GM23248 (cell line): ENCODE results near the gene TUBG2. TPM values are rescaled to one million over a fixed set of nuclear protein-coding genes. Genes with fewer than 3 reads are reported as not detected.
"Not testable (repeated sequence)": the region's sequence is repeated elsewhere in the genome, so short reads cannot be mapped to it uniquely, and the experiment has no call there.

ENCODE experiments used
- DNase-seq: peaks from one replicate; pipeline ENCODE4 v3.0.0-alpha.2; 2015
- H2AFZ ChIP-seq: fragments of 200-600 bp; sonication (generic); 2 replicates; pipeline ENCODE4 v1.6.1; 2016; ENCODE audit warnings: antibody characterized with exemption
- H3F3A ChIP-seq: fragments of 200-600 bp; sonication (generic); 2 replicates; pipeline ENCODE4 v1.6.1; 2016; ENCODE audit warnings: mild to moderate bottlenecking, antibody characterized with exemption, mixed run types; ENCODE audit not compliant: insufficient read depth
- H3K27ac ChIP-seq: fragments of 200-600 bp; sonication (generic); 2 replicates; pipeline ENCODE4 v1.5.1; 2016; ENCODE audit warnings: mild to moderate bottlenecking
- H3K27me3 ChIP-seq: fragments of 200-600 bp; sonication (generic); replicated peaks from 2 replicates; pipeline ENCODE4 v1.6.1; 2016; ENCODE audit warnings: mild to moderate bottlenecking; ENCODE audit not compliant: insufficient read depth
- H3K36me3 ChIP-seq: fragments of 200-600 bp; sonication (generic); 2 replicates; pipeline ENCODE4 v1.6.1; 2016; ENCODE audit warnings: low read depth, mild to moderate bottlenecking
- H3K4me1 ChIP-seq: fragments of 200-600 bp; sonication (generic); 2 replicates; pipeline ENCODE4 v1.6.1; 2016; ENCODE audit warnings: mild to moderate bottlenecking; ENCODE audit not compliant: insufficient read depth
- H3K4me2 ChIP-seq: fragments of 200-600 bp; sonication (generic); one replicate; pipeline ENCODE4 v1.6.1; 2016; ENCODE audit warnings: mild to moderate bottlenecking; ENCODE audit not compliant: unreplicated experiment
- H3K4me3 ChIP-seq: fragments of 200-600 bp; sonication (generic); 2 replicates; pipeline ENCODE4 v1.5.1; 2016; ENCODE audit warnings: mild to moderate bottlenecking
- H3K79me2 ChIP-seq: fragments of 200-600 bp; sonication (generic); 2 replicates; pipeline ENCODE4 v1.6.1; 2016; ENCODE audit warnings: mild to moderate bottlenecking; ENCODE audit not compliant: insufficient read depth
- H3K9ac ChIP-seq: fragments of 200-600 bp; sonication (generic); 2 replicates; pipeline ENCODE4 v1.6.1; 2016; ENCODE audit warnings: mild to moderate bottlenecking
- H3K9me2 ChIP-seq: fragments of 200-600 bp; sonication (generic); 2 replicates; pipeline ENCODE4 v1.6.1; 2016; ENCODE audit warnings: mixed run types, mild to moderate bottlenecking, moderate library complexity; ENCODE audit not compliant: insufficient read depth
- H3K9me3 ChIP-seq: fragments of 200-600 bp; sonication (generic); one replicate; pipeline ENCODE4 v1.6.1; 2017; ENCODE audit warnings: low read depth
- H4K20me1 ChIP-seq: fragments of 200-600 bp; sonication (generic); 2 replicates; pipeline ENCODE4 v1.6.0; 2016; ENCODE audit not compliant: insufficient read depth
- EZH2 ChIP-seq: fragments of 200-600 bp; sonication (generic); IDR thresholded peaks from 2 replicates; pipeline ENCODE4 v1.6.1; 2018; ENCODE audit warnings: antibody characterized with exemption, mild to moderate bottlenecking; ENCODE audit not compliant: insufficient read depth, poor library complexity, severe bottlenecking
- EZH2phosphoT487 ChIP-seq: fragments of 200-600 bp; sonication (generic); IDR thresholded peaks from 2 replicates; pipeline ENCODE4 v1.6.1; 2018; ENCODE audit warnings: antibody characterized with exemption, moderate library complexity, mild to moderate bottlenecking, low read depth; ENCODE audit not compliant: insufficient read depth
- WGBS, 2 experiments: methylation state at CpG; one replicate each; pipeline ENCODE4 v1.1.6; 2015 to 2017; ENCODE audit warnings: low lambda C conversion rate in 2 of 2, low coverage in 1 of 2; ENCODE audit errors: missing lambda C conversion rate in 2 of 2; 5-methylcytosine and 5-hydroxymethylcytosine counted together
- in situ Hi-C: fragments of 300-500 bp; cut with MboI; formaldehyde crosslinking; loops from 2 replicates; pipeline ENCODE4 v1.15.0; 2020
- polyA plus RNA-seq: library from polyadenylated mRNA; unstranded; fragments of >200 nt; fragmentation: Nextera tagmentation; extraction: Ambion mirVana; gene quantifications from 2 replicates; pipeline ENCODE4 v1.2.1, GENCODE V29; 2016
- total RNA-seq: library from RNA; depleted of rRNA; stranded (reverse); fragments of >200 nt; shearing (Covaris generic); gene quantifications from 2 replicates; pipeline ENCODE4 v1.2.3, GENCODE V29; 2014

Gene TUBG2
- total and polyA plus RNA-seq, 2 experiments from 2014 or later, result 14.4 to 30.9 TPM

DNA sequence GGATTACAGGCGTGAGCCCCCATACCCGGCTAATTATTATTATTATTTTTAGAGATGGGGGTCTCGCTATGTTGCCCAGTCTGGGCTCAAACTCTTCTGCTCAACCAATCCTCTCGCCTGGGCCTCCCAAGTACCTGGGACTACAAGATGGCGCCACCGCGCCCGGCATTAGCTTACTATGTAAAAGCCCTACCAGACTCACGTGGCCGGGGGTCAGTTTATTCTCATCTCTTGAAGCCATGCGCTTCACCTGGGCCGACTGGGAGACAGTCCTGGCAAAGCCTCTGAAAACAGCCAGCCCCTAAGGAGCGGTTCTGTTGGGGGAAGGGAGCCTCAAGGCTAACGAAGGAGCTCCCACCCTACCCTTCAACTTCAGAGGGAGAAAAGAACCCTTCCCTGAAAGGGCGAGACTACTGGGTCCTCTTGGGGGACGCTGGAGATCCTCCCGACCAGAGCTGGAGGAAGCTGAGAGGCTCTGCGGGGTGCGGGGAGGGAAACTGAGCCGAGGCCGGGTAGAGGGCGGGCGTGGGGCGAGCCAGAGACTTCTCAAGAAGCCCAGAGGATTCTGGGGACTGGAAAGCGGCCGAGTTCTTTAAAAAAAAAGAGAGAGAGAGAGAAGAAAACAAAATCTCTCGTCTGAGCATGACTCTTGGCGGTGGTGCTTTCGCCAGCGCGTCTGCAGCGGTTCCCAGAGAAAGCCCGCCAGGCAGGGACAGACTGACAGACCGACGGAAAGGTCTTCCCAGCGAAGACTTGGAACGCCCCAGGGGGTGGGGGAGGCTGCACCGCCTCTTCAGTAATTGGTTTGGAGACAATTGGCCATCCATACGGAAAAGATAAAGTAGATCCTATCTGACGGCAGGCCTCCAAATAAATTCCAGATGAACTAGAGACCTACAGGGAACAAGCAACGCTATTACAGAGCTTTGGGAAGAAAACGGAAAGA, 5.6 kb upstream of the TUBG2 start:
- Histone ChIP-seq H3K27ac (peak overlapping the region; percentile 48), H3K4me1 (peaks cover 9% of the 10 kb centered on the region), H4K20me1 (no peaks in the 10 kb centered on the region), H3K4me3 (peak overlapping the region; percentile 66), H3K9me3 (no peaks in the 10 kb centered on the region), H3K9me2 (no peaks in the 10 kb centered on the region), H3F3A (peaks cover 29% of the 10 kb centered on the region), H3K79me2 (no peaks in the 10 kb centered on the region), H2AFZ (peak overlapping the region; percentile 97), H3K4me2 (peak overlapping the region; percentile 86), H3K27me3 (no peaks in the 10 kb centered on the region), H3K36me3 (no peaks in the 10 kb centered on the region), H3K9ac (peak overlapping the region; percentile 77)
- in situ Hi-C loops, result no loop called here
- TF ChIP-seq EZH2phosphoT487 (no peak), EZH2 (no peak)
- peak; percentile 87 for DNase-seq
- WGBS, 2 experiments, result 25% methylated on average over 42 of the region's 42 CpGs

DNA sequence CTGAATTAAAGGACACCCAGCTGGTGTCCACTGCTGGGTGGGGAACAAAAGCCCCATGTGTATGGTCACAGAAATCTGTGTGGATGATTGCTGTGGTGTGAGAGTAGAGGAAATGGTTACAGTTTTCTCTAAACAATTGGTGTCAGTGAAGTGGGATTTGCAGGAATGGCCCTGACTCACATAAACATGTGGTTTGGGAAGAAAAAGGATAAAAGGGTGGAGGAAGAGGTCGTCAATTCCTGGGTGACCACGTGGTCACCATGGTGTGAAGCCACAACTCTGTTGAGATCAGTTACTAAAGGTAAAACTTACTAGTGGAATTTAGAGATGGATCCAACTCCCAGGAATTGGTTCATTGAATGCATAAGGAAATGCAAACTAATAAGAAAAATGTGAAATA, 3.6 kb upstream of the TUBG2 start:
- Histone ChIP-seq H3K9me3 (no peaks in the 10 kb centered on the region), H3K4me2 (peak overlapping the region; percentile 2), H3K27ac (peak overlapping the region; percentile 45), H3K4me1 (peaks cover 14% of the 10 kb centered on the region), H3K27me3 (no peaks in the 10 kb centered on the region), H2AFZ (0 out of 2 replicates have a peak overlapping the region, but pooled peaks have one; percentile 3), H3K79me2 (peaks cover 5% of the 10 kb centered on the region; the same call in 1 of the 2 replicates), H3K9me2 (no peaks in the 10 kb centered on the region), H3K4me3 (no peak overlapping the region), H3K9ac (no peak overlapping the region), H3F3A (peaks cover 33% of the 10 kb centered on the region), H4K20me1 (no peaks in the 10 kb centered on the region), H3K36me3 (no peaks in the 10 kb centered on the region)
- in situ Hi-C loops, result no loop called here
- DNase-seq, result peak; percentile 55
- 18 to 19% methylated on average over 2 of the region's 2 CpGs for WGBS, 2 experiments
- TF ChIP-seq EZH2phosphoT487, result no peak
- no peak for TF ChIP-seq EZH2

DNA sequence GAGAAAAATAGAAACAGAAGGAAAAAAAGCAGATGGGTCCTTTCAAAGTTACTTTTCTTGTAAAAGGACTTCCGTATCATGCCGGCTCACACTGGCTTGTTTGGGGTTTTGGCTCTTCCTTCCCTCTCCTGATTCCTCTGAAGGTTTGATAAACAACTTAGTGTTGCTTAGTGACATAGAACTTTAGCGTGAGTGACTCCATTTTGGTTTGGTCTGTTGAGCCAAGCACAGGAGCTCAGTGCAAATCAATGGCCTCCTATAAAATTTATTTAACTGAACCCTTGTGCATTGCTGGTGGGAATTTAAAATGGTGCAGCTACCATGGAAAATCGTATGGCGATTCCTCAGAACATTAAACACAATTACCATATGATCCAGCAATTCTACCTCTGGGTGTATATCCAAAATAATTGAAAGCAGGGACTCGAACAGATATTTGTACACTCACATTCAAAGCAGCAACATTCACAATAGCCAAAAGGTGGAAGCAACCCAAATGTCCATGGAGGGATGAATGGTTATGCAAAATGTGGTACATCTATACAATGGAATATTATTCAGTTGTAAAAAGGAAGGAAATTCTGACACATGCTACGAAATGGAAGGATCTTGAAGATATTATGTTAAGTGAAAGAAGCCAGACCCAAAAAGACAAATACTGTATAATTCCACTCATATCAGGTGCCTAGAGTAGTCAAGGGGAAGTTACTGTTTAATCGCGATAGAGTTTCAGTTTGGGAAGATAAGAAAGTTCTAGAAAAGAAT, 1.1 kb upstream of the TUBG2 start:
- Histone ChIP-seq H3K27ac (no peak overlapping the region), H2AFZ (peak overlapping the region; percentile 93), H3K4me1 (peaks cover 23% of the 10 kb centered on the region), H3F3A (peaks cover 39% of the 10 kb centered on the region), H3K4me3 (no peak overlapping the region), H3K9me3 (no peaks in the 10 kb centered on the region), H3K4me2 (no peak overlapping the region), H3K27me3 (no peaks in the 10 kb centered on the region), H3K79me2 (peaks cover 24% of the 10 kb centered on the region), H3K36me3 (peaks cover 9% of the 10 kb centered on the region), H4K20me1 (no peaks in the 10 kb centered on the region), H3K9me2 (no peaks in the 10 kb centered on the region), H3K9ac (no peak overlapping the region)
- WGBS, 2 experiments, result 87 to 89% methylated on average over 9 of the region's 9 CpGs
- DNase-seq, result no peak
- TF ChIP-seq EZH2 (no peak), EZH2phosphoT487 (no peak)
- in situ Hi-C loops, result no loop called here

DNA sequence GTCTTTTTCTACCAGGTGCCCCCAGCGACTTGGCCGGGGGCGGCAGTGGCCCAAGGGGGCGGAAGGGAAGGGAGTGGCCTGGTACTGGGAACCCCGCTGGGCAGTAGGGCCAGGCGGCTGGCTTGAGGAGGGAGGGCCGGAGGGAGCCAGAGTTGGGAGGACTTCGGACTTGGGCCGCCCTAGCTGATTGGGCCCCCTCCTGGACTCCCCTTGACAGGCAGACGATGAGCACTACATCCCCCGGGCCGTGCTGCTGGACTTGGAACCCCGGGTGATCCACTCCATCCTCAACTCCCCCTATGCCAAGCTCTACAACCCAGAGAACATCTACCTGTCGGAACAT, 819 bp downstream of the TUBG2 start:
- H3K4me2 ChIP-seq, result peak overlapping the region; percentile 91
- H4K20me1 ChIP-seq, in situ Hi-C loops, DNase-seq, H3K9me3 ChIP-seq, H3K36me3 ChIP-seq, H3K9me2 ChIP-seq, H3K27me3 ChIP-seq: not testable (repeated sequence)
- peak overlapping the region; percentile 93 for H2AFZ ChIP-seq
- H3K9ac ChIP-seq, result peak overlapping the region; percentile 85
- H3K79me2 ChIP-seq, result peaks cover 24% of the 10 kb centered on the region
- peaks cover 23% of the 10 kb centered on the region for H3K4me1 ChIP-seq
- WGBS, 2 experiments, result 17 to 82% methylated on average over 1 to 8 of the region's 14 CpGs
- peak overlapping the region; percentile 86 for H3K4me3 ChIP-seq
- H3F3A ChIP-seq, result peaks cover 28% of the 10 kb centered on the region
- peak overlapping the region; percentile 83 for H3K27ac ChIP-seq
